ENCODE measurements around the gene AMIGO3.

DNA sequence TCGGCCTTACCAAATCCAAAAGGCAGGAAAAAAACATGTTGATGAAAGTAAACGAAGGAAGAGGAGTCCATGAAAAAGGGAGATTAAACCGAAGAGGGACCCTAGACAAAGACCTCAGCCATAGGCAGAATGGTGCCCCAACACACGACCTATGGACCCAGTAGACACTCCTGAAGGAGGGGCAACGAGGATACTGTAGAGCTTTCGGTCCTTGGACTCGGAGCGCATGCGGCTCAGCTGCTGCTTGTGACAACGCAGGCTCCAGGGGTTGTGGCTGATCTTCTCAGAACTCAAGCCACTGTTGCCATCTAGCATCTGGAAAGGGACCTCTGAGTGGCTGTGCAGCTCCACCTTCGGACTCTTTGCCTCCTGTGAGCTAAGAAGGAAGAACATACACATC is 13.1 kb upstream of the AMIGO3 start:
- TF ChIP-seq, protein P1, sequence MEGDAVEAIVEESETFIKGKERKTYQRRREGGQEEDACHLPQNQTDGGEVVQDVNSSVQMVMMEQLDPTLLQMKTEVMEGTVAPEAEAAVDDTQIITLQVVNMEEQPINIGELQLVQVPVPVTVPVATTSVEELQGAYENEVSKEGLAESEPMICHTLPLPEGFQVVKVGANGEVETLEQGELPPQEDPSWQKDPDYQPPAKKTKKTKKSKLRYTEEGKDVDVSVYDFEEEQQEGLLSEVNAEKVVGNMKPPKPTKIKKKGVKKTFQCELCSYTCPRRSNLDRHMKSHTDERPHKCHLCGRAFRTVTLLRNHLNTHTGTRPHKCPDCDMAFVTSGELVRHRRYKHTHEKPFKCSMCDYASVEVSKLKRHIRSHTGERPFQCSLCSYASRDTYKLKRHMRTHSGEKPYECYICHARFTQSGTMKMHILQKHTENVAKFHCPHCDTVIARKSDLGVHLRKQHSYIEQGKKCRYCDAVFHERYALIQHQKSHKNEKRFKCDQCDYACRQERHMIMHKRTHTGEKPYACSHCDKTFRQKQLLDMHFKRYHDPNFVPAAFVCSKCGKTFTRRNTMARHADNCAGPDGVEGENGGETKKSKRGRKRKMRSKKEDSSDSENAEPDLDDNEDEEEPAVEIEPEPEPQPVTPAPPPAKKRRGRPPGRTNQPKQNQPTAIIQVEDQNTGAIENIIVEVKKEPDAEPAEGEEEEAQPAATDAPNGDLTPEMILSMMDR (IDR thresholded peaks at IDR 0.05): no peak
- no peak for TF ChIP-seq POLR2A (IDR thresholded peaks at IDR 0.05)
